Gastroesophageal sphincter (tissue), 4 donors: Measurements from ENCODE around the gene AGRN. TPM values are rescaled to one million over a fixed set of nuclear protein-coding genes. Genes with fewer than 3 reads are reported as not detected.
"Not testable (repeated sequence)": the region's sequence is repeated elsewhere in the genome, so short reads cannot be mapped to it uniquely, and the experiment has no call there.

Source experiments
- ATAC-seq: fragments of 150-250 bp; one replicate; pipeline ENCODE4 v1.9.1; 2016; ENCODE audit warnings: mild to moderate bottlenecking, moderate library complexity
- H3K27ac ChIP-seq, 4 donors: fragments of 200-600 bp; sonication (generic) in 3 of 4; 1 replicate in 3 of 4; 2 replicates in 1 of 4; pipeline ENCODE4 v1.5.1; 2016 to 2019
- H3K27me3 ChIP-seq: fragments of 200-600 bp; sonication (generic); one replicate; pipeline ENCODE4 v1.5.1; 2019
- H3K36me3 ChIP-seq, 2 donors: fragments of 200-600 bp; sonication (generic); one replicate each; pipeline ENCODE4 v1.5.1; 2019; ENCODE audit warnings: control low read depth in 1 of 2
- H3K4me1 ChIP-seq, 3 donors: fragments of 200-600 bp; sonication (generic); 1 replicate in 2 of 3; 2 replicates in 1 of 3; pipeline ENCODE4 v1.5.1; 2016 to 2019; ENCODE audit warnings: control low read depth in 2 of 3
- H3K4me3 ChIP-seq, 2 donors: fragments of 200-600 bp; sonication (generic); one replicate each; pipeline ENCODE4 v1.5.1; 2019; ENCODE audit warnings: mild to moderate bottlenecking in 1 of 2, moderate library complexity in 1 of 2
- H3K9me3 ChIP-seq, 3 donors: fragments of 200-600 bp; sonication (generic); one replicate each; pipeline ENCODE4 v1.5.1; 2017 to 2019; ENCODE audit warnings: control low read depth in 2 of 3
- EP300 ChIP-seq: sonication (generic); formaldehyde crosslinking; IDR thresholded peaks from one replicate; pipeline ENCODE4 v1.6.1; 2017; ENCODE audit warnings: antibody characterized with exemption, mild to moderate bottlenecking
- POLR2A ChIP-seq, 2 donors: fragments of 450-650 bp; IDR thresholded peaks; one replicate each; pipeline ENCODE4 v1.6.1; 2017; ENCODE audit warnings: antibody characterized with exemption in 2 of 2, mild to moderate bottlenecking in 2 of 2, moderate library complexity in 1 of 2
- POLR2AphosphoS5 ChIP-seq: sonication (generic); formaldehyde crosslinking; IDR thresholded peaks from one replicate; pipeline ENCODE4 v1.6.1; 2017; ENCODE audit warnings: antibody characterized with exemption
- WGBS, 2 donors: methylation state at CpG; one replicate each; pipeline ENCODE4 v1.1.5; 2018; ENCODE audit warnings: low coverage in 1 of 2; 5-methylcytosine and 5-hydroxymethylcytosine counted together
- total RNA-seq, 4 donors: library from RNA; depleted of rRNA; stranded (reverse); fragments of >200 nt; gene quantifications; one replicate each; pipeline ENCODE4 v1.1.0, GENCODE V29; 2016
- TF ChIP-seq, protein P1 (sequence below), 4 experiments: fragments of 200-600 bp in 2 of 4; fragments of 450-650 bp in 2 of 4; sonication (generic) in 1 of 4; IDR thresholded peaks; one replicate each; pipeline ENCODE4 v1.5.1; 2017 to 2019; ENCODE audit warnings: antibody characterized with exemption in 4 of 4, mild to moderate bottlenecking in 2 of 4, moderate library complexity in 2 of 4

AGRN gene
- total RNA-seq, 4 donors from 2014 or later: 18.0 to 33.6 (median 23.5) TPM

DNA sequence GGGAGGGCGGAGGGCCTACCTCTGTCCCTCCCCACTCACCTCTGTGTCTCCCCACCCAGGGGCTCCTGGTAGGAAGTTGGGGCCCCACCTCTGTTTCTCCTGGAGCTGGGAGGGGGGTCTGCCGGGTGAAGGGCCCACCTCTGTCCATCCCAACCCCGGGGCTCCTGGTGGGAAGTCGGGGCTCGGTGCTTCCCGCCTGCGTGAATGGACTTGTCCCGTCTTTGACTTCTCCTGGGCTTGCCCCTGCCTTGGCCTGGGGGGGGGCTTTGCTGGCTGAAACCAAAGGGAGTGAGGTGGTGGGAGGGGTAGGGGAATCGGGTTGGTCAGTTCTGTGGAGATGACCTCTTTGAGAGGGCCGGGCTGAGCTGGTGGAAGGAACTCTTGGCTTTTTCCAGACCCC, 5.8 kb downstream of the AGRN start:
- WGBS, 2 donors: no CpG with 5 or more reads among the region's 10 CpGs
- Histone ChIP-seq H3K9me3 (no peaks in the 10 kb centered on the region), H3K27me3 (no peaks in the 10 kb centered on the region), H3K36me3 (peaks cover 0 to 16% of the 10 kb centered on the region in 2 donors), H3K4me1 (peaks cover 0 to 53% (median 16%) of the 10 kb centered on the region in 3 donors), H3K27ac (peak overlapping the region in 1 of 4 donors; percentile 21), H3K4me3 (no peak overlapping the region)
- ATAC-seq: no peak
- TF ChIP-seq POLR2A (IDR thresholded peaks at IDR 0.05): no peak
- TF ChIP-seq, protein P1, sequence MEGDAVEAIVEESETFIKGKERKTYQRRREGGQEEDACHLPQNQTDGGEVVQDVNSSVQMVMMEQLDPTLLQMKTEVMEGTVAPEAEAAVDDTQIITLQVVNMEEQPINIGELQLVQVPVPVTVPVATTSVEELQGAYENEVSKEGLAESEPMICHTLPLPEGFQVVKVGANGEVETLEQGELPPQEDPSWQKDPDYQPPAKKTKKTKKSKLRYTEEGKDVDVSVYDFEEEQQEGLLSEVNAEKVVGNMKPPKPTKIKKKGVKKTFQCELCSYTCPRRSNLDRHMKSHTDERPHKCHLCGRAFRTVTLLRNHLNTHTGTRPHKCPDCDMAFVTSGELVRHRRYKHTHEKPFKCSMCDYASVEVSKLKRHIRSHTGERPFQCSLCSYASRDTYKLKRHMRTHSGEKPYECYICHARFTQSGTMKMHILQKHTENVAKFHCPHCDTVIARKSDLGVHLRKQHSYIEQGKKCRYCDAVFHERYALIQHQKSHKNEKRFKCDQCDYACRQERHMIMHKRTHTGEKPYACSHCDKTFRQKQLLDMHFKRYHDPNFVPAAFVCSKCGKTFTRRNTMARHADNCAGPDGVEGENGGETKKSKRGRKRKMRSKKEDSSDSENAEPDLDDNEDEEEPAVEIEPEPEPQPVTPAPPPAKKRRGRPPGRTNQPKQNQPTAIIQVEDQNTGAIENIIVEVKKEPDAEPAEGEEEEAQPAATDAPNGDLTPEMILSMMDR (IDR thresholded peaks at IDR 0.05): no peak
- no peak for TF ChIP-seq POLR2AphosphoS5
- no peak for TF ChIP-seq EP300

DNA sequence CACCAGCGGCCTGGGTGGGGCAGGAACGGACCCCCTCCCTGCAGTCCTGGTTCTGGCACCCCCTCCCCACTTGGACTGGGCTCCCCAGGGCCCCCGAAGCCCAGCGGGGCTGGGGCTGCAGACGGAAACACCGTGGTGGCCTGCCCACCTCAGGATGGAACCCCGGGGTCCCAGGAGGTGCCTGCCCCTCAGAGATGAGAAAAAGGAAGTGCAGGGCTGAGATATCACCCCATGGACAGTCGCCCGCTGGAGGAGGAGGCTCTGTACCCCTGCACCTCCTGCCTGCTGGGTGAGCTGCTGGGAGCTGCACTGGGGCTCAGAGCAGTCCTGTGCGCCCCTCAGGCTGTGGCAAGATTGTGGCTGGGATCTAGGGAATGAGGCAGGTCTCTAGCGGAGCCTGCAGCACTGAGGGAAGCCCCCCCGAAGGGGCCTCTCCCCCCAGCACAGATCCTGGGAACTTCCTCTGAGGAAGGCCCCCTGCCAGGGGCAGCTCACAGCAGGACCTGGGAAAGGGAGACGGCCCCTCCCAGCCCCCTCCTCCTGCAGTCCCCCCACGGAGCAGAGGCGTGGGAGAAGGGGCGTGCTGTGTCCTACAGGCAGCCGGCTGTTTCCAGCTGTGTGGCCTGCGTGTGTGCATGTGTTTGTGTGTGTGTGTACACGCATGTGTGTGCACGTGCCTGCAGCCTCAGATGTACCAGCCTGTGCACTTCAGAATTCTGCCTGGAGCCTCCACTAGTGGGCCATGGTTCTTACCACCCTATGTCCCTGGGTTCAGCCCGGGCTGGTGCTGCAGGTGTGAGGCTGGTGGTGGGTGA, 6.9 kb downstream of the AGRN start:
- Histone ChIP-seq H3K36me3 (peaks cover 0 to 16% of the 10 kb centered on the region in 2 donors), H3K4me1 (peaks cover 0 to 49% (median 7%) of the 10 kb centered on the region in 3 donors), H3K27me3 (peaks cover 6% of the 10 kb centered on the region), H3K9me3 (no peaks in the 10 kb centered on the region), H3K4me3 (no peak overlapping the region), H3K27ac (no peak overlapping the region)
- no CpG with 5 or more reads among the region's 21 CpGs for WGBS, 2 donors
- no peak for ATAC-seq
- no peak for TF ChIP-seq POLR2A (IDR thresholded peaks at IDR 0.05)
- TF ChIP-seq EP300: no peak
- TF ChIP-seq, protein P1 (IDR thresholded peaks at IDR 0.05): no peak
- TF ChIP-seq POLR2AphosphoS5: no peak

DNA sequence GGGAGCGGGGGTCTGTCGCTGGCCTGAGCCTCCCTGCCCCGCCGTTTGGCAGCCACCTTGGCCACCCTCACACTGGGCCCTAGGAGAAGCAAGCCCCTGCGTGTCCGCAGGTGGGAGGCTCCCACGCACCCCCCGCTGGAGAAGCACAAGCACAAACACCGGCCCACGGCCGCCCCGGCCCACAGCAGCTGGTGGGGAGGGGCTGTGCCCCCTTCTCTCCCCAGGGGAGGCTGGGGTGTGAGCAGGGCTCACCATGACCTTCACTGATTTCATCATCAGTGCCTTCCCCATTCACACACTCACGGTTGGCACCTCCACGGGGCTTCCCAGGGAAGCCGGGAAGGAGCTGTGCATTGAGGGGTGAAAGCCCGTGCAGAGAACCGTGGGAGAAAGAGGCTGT, 7.9 kb downstream of the AGRN start:
- 80% methylated on average over 1 of the region's 17 CpGs; no CpG with 5 or more reads in 1 of the 2 donors for WGBS, 2 donors
- no peak overlapping the region for H3K4me3 ChIP-seq
- H3K27ac ChIP-seq: no peak overlapping the region
- H3K9me3 ChIP-seq: no peaks in the 10 kb centered on the region
- H3K4me1 ChIP-seq: peaks cover 0 to 56% (median 10%) of the 10 kb centered on the region in 3 donors
- peaks cover 0 to 11% of the 10 kb centered on the region in 2 donors for H3K36me3 ChIP-seq
- TF ChIP-seq EP300: no peak
- no peak for TF ChIP-seq POLR2AphosphoS5
- ATAC-seq: no peak
- peaks cover 16% of the 10 kb centered on the region for H3K27me3 ChIP-seq

DNA sequence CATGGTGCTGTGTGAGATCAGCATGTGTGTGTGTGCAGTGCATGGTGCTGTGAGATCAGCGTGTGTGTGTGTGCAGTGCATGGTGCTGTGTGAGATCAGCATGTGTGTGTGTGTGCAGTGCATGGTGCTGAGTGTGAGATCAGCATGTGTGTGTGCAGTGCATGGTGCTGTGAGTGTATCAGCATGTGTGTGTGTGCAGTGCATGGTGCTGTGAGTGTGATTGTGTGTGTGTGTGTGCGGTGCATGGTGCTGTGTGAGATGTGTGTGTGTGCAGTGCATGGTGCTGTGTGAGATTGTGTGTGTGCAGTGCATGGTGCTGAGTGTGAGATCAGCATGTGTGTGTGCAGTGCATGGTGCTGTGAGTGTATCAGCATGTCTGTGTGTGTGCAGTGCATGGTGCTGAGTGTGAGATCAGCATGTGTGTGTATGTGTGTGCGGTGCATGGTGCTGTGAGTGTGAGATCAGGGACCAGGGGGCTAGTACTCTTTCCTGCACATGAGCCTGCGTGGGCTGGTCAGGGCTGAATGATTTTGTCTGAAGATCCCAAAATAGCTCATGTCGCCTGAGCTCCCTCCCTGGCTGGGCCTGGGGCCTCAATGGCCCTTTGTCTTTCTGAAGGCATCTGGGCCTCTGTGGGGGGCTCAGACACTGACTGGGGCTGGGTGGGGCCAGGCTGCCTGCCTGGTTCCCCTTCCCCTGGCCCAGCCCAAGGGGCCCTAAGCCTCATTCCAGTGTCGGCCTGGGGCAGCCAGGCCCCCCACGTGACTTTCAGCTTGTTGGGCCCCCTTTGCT, 11.1 kb downstream of the AGRN start:
- peaks cover 0 to 43% (median 17%) of the 10 kb centered on the region in 3 donors for H3K4me1 ChIP-seq
- H3K4me3 ChIP-seq, H3K9me3 ChIP-seq, H3K27ac ChIP-seq, ATAC-seq: not testable (repeated sequence)
- peaks cover 44% of the 10 kb centered on the region for H3K27me3 ChIP-seq
- peaks cover 0 to 20% of the 10 kb centered on the region in 2 donors for H3K36me3 ChIP-seq
- WGBS, 2 donors: 89 to 93% methylated on average over 2 to 3 of the region's 7 CpGs

DNA sequence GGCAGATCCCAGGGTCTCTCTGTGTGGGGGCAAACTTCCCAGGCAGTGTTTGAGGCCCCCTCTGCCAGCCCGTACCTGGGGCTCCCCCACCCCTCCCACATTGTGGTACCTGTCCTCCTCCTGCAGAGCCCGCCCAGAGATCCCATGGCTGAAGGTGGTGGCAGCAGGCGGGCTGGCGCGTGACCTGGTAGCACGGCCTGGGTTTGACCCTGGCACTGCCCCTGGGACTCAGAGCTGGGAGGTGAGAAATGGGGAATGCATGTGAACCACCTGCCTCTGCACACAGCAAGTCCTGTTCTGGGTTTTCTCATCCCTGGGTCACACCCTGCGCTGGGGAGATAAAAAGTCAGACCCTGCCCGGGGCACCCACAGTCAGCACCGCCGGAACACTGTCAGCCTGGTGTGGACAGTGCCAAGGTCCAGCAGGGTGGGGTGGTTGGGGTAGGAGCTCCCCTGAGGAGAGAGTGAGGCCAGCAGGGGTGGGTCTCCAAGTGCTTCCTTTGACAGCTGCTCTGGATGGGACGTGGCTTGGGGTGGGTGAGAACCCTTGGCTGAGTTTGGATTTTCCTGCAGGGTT, 11.8 kb downstream of the AGRN start:
- H3K4me3 ChIP-seq: no peak overlapping the region
- H3K27ac ChIP-seq: no peak overlapping the region
- no peak for ATAC-seq
- peaks cover 0 to 36% (median 17%) of the 10 kb centered on the region in 3 donors for H3K4me1 ChIP-seq
- H3K9me3 ChIP-seq: no peaks in the 10 kb centered on the region
- no CpG with 5 or more reads among the region's 11 CpGs for WGBS, 2 donors
- peaks cover 0 to 26% of the 10 kb centered on the region in 2 donors for H3K36me3 ChIP-seq
- TF ChIP-seq EP300 (no peak), POLR2A (IDR thresholded peaks at IDR 0.05) (no peak), POLR2AphosphoS5 (no peak)
- TF ChIP-seq, protein P1 (IDR thresholded peaks at IDR 0.05): no peak
- peaks cover 44% of the 10 kb centered on the region for H3K27me3 ChIP-seq
